ENCODE data around the gene SRRD. TPM values are rescaled to one million over a fixed set of nuclear protein-coding genes. Genes with fewer than 3 reads are reported as not detected.

SRRD gene
- total and polyA plus RNA-seq, 7 donors = 25.4 to 51.2 (median 36.1) TPM

GRCh38 chr22:26474682-26475081 lies 9.0 kb upstream of the SRRD start:
- DNase-seq (no peak), ATAC-seq (no peak)
- peaks cover 10 to 93% of the 10 kb centered on the region in 2 donors for H3K36me3 ChIP-seq (ENCODE audit: insufficient read depth in 1 of 2, low read depth in 1 of 2)
- no peaks in the 10 kb centered on the region for H3K27me3 ChIP-seq (ENCODE audit: insufficient read depth in 3 of 3, low read length in 2 of 3)
- H3K4me1 ChIP-seq = peaks cover 28% of the 10 kb centered on the region
- no peak overlapping the region for H3K4me3 ChIP-seq
- intact Hi-C loops (cut with DNase I) = no loop called here
- peak overlapping the region; percentile 43 for H3K27ac ChIP-seq
- no peaks in the 10 kb centered on the region for H3K9me3 ChIP-seq
- TF ChIP-seq CTCF (IDR thresholded peaks at IDR 0.05) = no peak

- Histone ChIP-seq H3K4me1 (peaks cover 39% of the 10 kb centered on the region), H3K9me3 (no peaks in the 10 kb centered on the region), H3K36me3 (ENCODE audit: insufficient read depth in 1 of 2, low read depth in 1 of 2) (peaks cover 8 to 90% of the 10 kb centered on the region in 2 donors), H3K27me3 (ENCODE audit: insufficient read depth in 3 of 3, low read length in 2 of 3) (no peaks in the 10 kb centered on the region), H3K4me3 (no peak overlapping the region), H3K27ac (no peak overlapping the region)
- 86 to 88% (median 88%) methylated on average over 4 of the region's 4 CpGs for WGBS, 3 donors
- no peak for ATAC-seq
- intact Hi-C loops (cut with DNase I) = no loop called here
- no peak for TF ChIP-seq CTCF (IDR thresholded peaks at IDR 0.05)
- DNase-seq = no peak
These were observed 6.9 kb upstream of the SRRD start for GRCh38 chr22:26476705-26477340.

- no peaks in the 10 kb centered on the region for H3K27me3 ChIP-seq (ENCODE audit: insufficient read depth in 3 of 3, low read length in 2 of 3)
- H3K9me3 ChIP-seq = no peaks in the 10 kb centered on the region
- H3K4me3 ChIP-seq = no peak overlapping the region
- WGBS, 3 donors = 32 to 43% (median 38%) methylated on average over 4 of the region's 4 CpGs
- H3K27ac ChIP-seq = no peak overlapping the region
- intact Hi-C loops (cut with DNase I) = no loop called here
- no peak for TF ChIP-seq CTCF (IDR thresholded peaks at IDR 0.05)
- peaks cover 8 to 86% of the 10 kb centered on the region in 2 donors for H3K36me3 ChIP-seq (ENCODE audit: insufficient read depth in 1 of 2, low read depth in 1 of 2)
- ATAC-seq = no peak
- H3K4me1 ChIP-seq = peaks cover 44% of the 10 kb centered on the region
- no peak for DNase-seq
These were observed 6.3 kb upstream of the SRRD start for GRCh38 chr22:26477341-26477731.

GRCh38 chr22:26479043-26479791 lies 4.5 kb upstream of the SRRD start:
- no peaks in the 10 kb centered on the region for H3K9me3 ChIP-seq
- H3K4me3 ChIP-seq = peak overlapping the region; percentile 99
- H3K36me3 ChIP-seq (ENCODE audit: insufficient read depth in 1 of 2, low read depth in 1 of 2) = peaks cover 8 to 70% of the 10 kb centered on the region in 2 donors
- no peaks in the 10 kb centered on the region for H3K27me3 ChIP-seq (ENCODE audit: insufficient read depth in 3 of 3, low read length in 2 of 3)
- intact Hi-C loops (cut with DNase I) = no loop called here
- TF ChIP-seq CTCF (IDR thresholded peaks at IDR 0.05) = no peak
- DNase-seq = no peak
- WGBS, 3 donors = 57 to 62% (median 60%) methylated on average over 12 of the region's 12 CpGs
- peaks cover 45% of the 10 kb centered on the region for H3K4me1 ChIP-seq
- no peak for ATAC-seq
- peak overlapping the region; percentile 63 for H3K27ac ChIP-seq

Measured in psoas muscle (tissue), 8 donors.